Lower leg skin (tissue), 4 donors: ENCODE data around the gene PDCD1. TPM values are rescaled to one million over a fixed set of nuclear protein-coding genes. Genes with fewer than 3 reads are reported as not detected.
A peak's percentile ranks its signal among the peaks of the same experiment; 100 is the strongest.

ENCODE experiments used
- DNase-seq, 2 donors: peaks; one replicate each; pipeline ENCODE4 v3.0.0-alpha.2; 2019; ENCODE audit warnings: low spot score in 2 of 2
- H3K4me3 ChIP-seq: fragments of 200-600 bp; sonication (generic); 2 replicates; pipeline ENCODE4 v1.5.1; 2017; ENCODE audit warnings: mild to moderate bottlenecking, low read depth; ENCODE audit not compliant: poor library complexity, severe bottlenecking
- POLR2A ChIP-seq, 2 donors: fragments of 450-650 bp; IDR thresholded peaks; one replicate each; pipeline ENCODE4 v1.6.1; 2016 to 2017; ENCODE audit warnings: antibody characterized with exemption in 2 of 2, mild to moderate bottlenecking in 1 of 2, moderate library complexity in 1 of 2
- WGBS, 2 donors: methylation state at CpG; one replicate each; pipeline ENCODE4 v1.1.5; 2018; 5-methylcytosine and 5-hydroxymethylcytosine counted together
- intact Hi-C: fragments of 100-400 bp; cut with DNase I; formaldehyde crosslinking; loops from one replicate; pipeline ENCODE4 v1.15.0; 2023; ENCODE audit warnings: low total_unique reads
- total RNA-seq, 4 donors: library from RNA; depleted of rRNA; stranded (reverse); fragments of >200 nt; gene quantifications; one replicate each; pipeline ENCODE4 v1.1.0, GENCODE V29; 2016
- TF ChIP-seq, protein P1 (sequence below), 3 donors: fragments of 450-650 bp; IDR thresholded peaks; one replicate each; pipeline ENCODE4 v1.5.1; 2016; ENCODE audit warnings: antibody characterized with exemption in 3 of 3, mild to moderate bottlenecking in 3 of 3, moderate library complexity in 2 of 3

The PDCD1 gene
- total RNA-seq, 4 donors from 2014 or later = 0.42 to 1.3 (median 0.86) TPM; not detected in 1

DNA sequence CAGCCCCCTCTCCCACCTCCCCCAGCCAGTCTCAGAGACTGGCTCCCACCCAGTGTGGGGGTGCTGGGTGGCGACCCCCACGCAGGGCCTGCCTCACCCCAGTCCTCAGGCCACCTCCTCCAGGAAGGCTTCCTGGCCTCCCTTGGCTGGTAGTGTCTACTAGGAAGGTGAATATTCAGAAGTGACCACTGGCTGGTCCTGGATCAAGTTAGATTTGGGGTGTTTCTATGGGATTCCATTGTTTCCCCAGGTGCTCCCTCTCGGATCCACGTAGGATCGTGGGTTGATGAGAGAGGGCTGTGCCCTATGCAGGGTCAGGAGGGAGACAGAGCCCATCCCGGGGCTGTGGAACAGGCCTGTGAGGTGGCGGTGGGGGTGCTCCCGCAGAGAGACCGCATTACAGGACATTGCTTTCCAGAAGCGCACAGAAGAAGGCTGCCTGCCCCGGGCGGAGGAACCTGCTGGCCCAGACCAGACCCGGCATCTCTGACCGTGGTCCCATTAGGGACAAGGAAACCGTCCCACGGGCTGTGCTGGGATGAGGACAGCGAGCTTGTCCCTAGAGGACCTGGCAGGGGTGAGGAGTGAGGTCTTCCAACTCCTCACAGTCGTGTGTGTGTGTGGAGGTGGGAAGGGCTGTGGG lies 3.3 kb downstream of the PDCD1 start:
- WGBS, 2 donors = 87% methylated on average over 16 of the region's 18 CpGs
- intact Hi-C loops = no loop called here
- TF ChIP-seq, protein P1, sequence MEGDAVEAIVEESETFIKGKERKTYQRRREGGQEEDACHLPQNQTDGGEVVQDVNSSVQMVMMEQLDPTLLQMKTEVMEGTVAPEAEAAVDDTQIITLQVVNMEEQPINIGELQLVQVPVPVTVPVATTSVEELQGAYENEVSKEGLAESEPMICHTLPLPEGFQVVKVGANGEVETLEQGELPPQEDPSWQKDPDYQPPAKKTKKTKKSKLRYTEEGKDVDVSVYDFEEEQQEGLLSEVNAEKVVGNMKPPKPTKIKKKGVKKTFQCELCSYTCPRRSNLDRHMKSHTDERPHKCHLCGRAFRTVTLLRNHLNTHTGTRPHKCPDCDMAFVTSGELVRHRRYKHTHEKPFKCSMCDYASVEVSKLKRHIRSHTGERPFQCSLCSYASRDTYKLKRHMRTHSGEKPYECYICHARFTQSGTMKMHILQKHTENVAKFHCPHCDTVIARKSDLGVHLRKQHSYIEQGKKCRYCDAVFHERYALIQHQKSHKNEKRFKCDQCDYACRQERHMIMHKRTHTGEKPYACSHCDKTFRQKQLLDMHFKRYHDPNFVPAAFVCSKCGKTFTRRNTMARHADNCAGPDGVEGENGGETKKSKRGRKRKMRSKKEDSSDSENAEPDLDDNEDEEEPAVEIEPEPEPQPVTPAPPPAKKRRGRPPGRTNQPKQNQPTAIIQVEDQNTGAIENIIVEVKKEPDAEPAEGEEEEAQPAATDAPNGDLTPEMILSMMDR (IDR thresholded peaks at IDR 0.05) = no peak
- no peak for TF ChIP-seq POLR2A (IDR thresholded peaks at IDR 0.05)
- H3K4me3 ChIP-seq = no peak overlapping the region
- no peak for DNase-seq

DNA sequence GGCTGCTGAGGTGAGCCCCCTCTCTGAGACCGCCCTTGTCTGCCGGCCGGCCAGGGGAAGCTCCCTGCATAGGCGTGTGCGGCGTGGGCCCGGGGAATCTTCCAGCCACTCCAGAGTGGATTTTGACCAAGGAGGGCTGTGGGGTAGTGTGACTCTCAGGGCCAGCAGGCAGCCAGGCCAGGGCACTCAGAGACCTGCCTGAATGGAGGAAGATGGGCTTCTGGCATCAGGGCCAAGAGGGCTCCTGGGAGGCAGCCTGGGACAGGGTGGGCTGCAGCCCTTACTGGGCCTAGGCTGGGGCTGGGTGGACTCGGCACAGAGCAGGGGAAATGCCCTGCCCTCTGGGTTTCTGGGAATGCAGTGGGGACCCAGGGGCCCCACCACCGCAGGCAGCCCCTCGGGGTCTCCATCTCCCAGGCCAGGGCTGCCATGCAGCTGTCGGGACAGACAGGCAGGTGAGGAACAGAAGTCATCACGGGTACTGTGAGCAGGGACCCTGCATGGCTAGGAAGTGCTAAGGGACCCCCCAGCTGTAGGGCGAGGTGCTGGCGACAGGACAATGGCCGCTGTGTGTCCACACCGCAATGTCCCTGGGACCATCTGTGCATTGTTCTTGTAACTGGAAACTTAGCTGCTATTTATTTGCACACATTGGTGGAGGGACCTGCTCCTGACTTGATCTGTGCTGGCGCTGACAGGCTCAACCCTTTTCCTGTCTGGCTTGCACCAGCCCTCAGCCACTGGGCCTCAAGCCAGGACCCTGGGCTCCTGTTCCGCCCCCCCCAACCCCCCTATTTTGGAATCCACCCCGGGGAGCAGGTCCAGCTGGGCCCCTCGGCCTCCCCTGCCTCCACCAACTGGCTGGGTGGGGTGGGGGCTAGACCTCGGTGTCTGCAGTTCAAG lies 4.1 kb downstream of the PDCD1 start:
- no peak for DNase-seq
- TF ChIP-seq POLR2A (IDR thresholded peaks at IDR 0.05) = no peak
- TF ChIP-seq, protein P1 (IDR thresholded peaks at IDR 0.05) = no peak
- intact Hi-C loops = no loop called here
- 63 to 70% methylated on average over 19 to 20 of the region's 21 CpGs for WGBS, 2 donors
- no peak overlapping the region for H3K4me3 ChIP-seq

DNA sequence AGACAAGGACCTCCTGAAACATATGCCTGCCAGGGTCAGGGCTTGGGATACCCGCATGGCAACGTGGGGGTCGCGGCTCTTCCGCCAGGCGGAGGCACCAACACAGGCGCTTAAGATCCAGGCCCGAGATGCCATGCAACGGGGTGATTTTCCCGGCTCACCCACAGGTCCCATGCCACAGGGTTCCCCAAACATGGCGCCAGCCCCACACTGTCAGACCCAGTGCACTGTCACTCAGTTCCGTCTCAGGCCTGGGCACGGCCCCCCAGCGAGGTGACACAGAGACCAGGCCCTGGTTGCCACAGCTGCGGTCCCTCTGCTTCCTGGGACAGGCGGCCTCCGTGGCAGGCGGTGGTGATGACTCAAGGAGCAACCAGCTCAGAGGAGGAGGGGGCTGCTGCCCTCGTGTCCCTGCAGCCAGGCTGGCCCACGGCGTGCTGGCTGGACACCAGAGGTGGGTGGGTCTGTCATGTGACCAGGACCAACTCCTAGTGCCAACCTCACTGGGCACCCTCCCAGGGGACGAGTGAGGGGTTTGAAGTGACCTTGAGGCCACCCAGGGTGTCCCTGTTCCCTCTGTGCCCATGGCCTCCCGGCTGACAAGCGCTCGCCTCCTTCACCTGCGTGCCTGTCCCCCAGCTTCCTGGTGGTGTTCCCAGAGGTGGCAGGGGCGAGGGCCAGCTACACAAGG lies 4.9 kb downstream of the PDCD1 start:
- intact Hi-C loops = no loop called here
- 80 to 83% methylated on average over 13 to 25 of the region's 27 CpGs for WGBS, 2 donors
- DNase-seq = peak in 1 of 2 donors; percentile 86
- no peak overlapping the region for H3K4me3 ChIP-seq
- TF ChIP-seq POLR2A (IDR thresholded peaks at IDR 0.05) = no peak
- TF ChIP-seq, protein P1 (IDR thresholded peaks at IDR 0.05) = no peak

DNA sequence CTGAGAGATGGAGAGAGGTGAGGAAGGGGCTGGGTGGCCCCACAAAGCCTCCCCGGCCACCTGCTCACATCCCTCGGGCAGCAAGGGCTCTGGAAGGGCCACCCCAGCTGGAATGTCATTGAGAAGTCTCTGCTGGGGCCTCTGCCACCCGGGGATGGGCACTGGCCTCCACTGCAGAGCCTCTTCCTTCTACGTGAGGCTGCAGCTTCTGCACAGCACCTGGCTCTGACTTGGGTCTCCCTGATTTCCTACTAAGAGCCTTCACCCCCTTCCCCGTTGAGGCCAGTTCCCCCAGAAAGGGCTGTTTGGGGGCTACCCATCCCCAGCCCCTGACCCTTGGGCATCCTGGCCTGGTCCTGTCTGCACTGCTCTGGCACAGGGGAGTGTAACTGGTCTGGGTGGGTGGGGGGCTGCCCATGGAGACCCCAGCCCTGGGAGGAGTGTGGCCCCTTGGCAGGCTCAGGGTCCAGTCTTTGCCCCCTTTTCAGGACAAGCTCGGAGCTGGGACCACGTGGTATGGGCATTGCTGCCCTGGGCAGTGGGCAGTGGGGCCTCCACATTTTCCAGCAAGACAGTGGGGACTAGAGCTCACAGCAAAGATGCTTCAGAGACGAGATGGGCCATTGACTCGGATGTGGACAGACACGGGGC lies 5.6 kb downstream of the PDCD1 start:
- H3K4me3 ChIP-seq = no peak overlapping the region
- 91 to 95% methylated on average over 7 to 10 of the region's 10 CpGs for WGBS, 2 donors
- intact Hi-C loops = no loop called here
- no peak for TF ChIP-seq POLR2A (IDR thresholded peaks at IDR 0.05)
- TF ChIP-seq, protein P1 (IDR thresholded peaks at IDR 0.05) = no peak
- DNase-seq = peak in 1 of 2 donors; percentile 74

DNA sequence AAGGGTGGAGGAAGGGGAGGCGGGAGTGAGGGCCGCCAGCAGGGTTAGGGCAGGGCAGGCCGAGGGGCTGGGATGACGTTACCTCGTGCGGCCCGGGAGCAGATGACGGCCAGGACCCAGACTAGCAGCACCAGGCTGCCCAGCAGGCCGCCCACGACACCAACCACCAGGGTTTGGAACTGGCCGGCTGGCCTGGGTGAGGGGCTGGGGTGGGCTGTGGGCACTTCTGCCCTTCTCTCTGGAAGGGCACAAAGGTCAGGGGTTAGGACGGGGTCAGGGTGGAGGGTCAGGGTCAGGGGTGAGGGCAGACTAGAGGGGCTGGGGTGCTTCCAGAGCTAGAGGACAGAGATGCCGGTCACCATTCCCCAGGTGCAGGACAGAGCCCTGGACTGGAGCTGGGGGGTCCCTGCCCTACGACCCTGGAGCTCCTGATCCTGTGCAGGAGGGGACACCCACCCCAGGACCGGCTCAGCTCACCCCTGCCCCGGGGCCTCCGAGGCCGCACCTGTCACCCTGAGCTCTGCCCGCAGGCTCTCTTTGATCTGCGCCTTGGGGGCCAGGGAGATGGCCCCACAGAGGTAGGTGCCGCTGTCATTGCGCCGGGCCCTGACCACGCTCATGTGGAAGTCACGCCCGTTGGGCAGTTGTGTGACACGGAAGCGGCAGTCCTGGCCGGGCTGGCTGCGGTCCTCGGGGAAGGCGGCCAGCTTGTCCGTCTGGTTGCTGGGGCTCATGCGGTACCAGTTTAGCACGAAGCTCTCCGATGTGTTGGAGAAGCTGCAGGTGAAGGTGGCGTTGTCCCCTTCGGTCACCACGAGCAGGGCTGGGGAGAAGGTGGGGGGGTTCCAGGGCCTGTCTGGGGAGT lies 6.3 kb downstream of the PDCD1 start:
- TF ChIP-seq, protein P1 (IDR thresholded peaks at IDR 0.05) = no peak
- no peak for TF ChIP-seq POLR2A (IDR thresholded peaks at IDR 0.05)

More for the DNA sequence above, 6.3 kb downstream of the PDCD1 start:
- intact Hi-C loops = no loop called here
- 91 to 93% methylated on average over 34 to 39 of the region's 39 CpGs for WGBS, 2 donors
- no peak overlapping the region for H3K4me3 ChIP-seq
- peak in 1 of 2 donors; percentile 77 for DNase-seq
